Astrocyte of the cerebellum (primary cell): ENCODE measurements around the gene MYZAP.

Experiments
- DNase-seq: peaks from one replicate; pipeline ENCODE4 v3.0.0-alpha.2; 2011; ENCODE audit warnings: low read depth
- H3K4me3 ChIP-seq: 2 replicates; pipeline ENCODE4 v1.5.1; 2011; ENCODE audit warnings: mild to moderate bottlenecking, low read depth, low read length, moderate library complexity
- in situ Hi-C: cut with HindIII; loops from 2 replicates; pipeline ENCODE4 v1.10.0; 2017; ENCODE audit warnings: low sequenced_read_pairs
- TF ChIP-seq, protein P1 (sequence below): IDR thresholded peaks from 2 replicates; pipeline ENCODE4 v1.5.1; 2012; ENCODE audit warnings: low read length, low read depth, moderate library complexity, mild to moderate bottlenecking; ENCODE audit errors: missing control alignments

The MYZAP gene

DNA sequence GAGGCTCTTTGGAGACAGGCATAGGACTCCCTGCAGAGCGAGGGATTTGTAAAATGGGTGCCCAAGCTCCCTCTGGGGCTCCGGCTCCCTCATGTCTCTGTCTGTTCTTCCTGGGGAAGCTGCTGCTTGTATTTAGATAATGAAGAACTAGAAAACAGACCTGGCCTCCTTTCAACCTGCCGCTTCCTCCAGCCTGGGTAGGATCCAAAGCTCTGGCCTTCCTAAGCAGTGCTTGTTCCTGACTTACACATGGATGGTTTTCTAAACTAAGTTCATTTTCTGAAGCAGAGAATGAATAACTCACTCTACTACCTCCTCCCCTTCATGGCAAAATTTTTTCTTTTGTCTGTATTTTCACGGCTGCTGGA lies 36.9 kb upstream of the MYZAP start:
- in situ Hi-C loops, result no loop called here
- DNase-seq, result no peak
- no peak overlapping the region for H3K4me3 ChIP-seq
- TF ChIP-seq, protein P1, sequence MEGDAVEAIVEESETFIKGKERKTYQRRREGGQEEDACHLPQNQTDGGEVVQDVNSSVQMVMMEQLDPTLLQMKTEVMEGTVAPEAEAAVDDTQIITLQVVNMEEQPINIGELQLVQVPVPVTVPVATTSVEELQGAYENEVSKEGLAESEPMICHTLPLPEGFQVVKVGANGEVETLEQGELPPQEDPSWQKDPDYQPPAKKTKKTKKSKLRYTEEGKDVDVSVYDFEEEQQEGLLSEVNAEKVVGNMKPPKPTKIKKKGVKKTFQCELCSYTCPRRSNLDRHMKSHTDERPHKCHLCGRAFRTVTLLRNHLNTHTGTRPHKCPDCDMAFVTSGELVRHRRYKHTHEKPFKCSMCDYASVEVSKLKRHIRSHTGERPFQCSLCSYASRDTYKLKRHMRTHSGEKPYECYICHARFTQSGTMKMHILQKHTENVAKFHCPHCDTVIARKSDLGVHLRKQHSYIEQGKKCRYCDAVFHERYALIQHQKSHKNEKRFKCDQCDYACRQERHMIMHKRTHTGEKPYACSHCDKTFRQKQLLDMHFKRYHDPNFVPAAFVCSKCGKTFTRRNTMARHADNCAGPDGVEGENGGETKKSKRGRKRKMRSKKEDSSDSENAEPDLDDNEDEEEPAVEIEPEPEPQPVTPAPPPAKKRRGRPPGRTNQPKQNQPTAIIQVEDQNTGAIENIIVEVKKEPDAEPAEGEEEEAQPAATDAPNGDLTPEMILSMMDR, result no peak

DNA sequence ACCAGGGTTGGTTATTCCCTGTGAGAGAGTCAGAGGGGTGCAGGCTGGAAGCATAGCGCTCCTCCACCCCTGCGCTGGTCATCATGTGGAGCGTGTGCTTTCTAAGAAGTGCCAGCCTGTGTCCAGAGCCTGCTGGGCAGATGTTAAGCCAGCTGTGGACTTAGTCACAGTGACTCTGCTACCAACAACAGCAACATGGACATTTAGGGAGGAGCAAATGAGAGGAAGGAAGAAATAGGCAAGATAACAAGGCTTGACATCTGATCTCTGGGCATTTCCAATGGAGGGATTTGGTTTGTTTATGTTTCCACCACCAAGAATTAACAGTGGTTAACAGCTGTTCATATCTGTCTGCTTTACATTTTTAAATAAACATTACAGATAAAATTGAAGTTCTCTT lies 36.4 kb upstream of the MYZAP start:
- no peak for DNase-seq
- no peak overlapping the region for H3K4me3 ChIP-seq
- TF ChIP-seq, protein P1, result no peak
- in situ Hi-C loops, result no loop called here

DNA sequence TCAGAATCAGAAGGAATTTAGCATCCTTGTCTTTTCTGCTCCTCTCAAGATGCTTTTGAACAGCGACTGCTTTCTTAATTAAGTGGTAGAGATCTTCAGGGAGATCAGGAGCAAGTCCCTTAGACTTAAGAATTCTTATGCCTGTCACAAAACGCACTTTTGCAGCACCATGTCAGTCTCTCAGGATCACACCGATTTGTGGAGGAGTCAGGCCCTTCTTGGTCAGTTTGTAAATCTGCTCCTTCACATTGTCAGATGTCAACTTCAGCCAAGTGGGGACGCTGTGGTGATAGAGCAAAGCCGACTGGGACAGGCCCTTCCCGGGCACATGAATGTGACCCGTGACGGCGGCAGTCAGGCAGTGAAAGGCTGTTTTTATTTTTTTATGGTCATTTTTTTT lies 35.7 kb upstream of the MYZAP start:
- DNase-seq, result no peak
- no peak overlapping the region for H3K4me3 ChIP-seq
- in situ Hi-C loops, result no loop called here
- TF ChIP-seq, protein P1, result no peak

DNA sequence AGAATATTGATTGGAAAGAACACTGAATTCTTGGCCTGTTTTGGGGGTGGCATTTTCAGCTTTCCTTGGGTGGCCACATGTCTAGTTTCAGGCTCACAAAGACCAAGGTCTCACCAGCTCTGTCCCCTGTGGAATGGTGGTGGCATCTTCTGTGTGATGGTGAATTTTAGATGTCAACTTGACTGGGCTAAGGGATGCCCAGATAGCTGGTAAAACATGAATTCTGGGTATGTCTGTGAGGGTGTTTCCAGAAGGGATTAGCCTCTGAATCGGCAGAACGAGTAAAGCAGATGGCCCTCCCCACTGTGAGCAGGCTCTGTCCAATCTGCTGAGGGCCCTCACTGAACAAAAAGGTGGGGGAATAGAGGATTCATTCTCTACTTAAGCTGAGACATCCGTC lies 34.4 kb upstream of the MYZAP start:
- DNase-seq, result no peak
- in situ Hi-C loops, result no loop called here
- H3K4me3 ChIP-seq, result no peak overlapping the region
- TF ChIP-seq, protein P1, result no peak

DNA sequence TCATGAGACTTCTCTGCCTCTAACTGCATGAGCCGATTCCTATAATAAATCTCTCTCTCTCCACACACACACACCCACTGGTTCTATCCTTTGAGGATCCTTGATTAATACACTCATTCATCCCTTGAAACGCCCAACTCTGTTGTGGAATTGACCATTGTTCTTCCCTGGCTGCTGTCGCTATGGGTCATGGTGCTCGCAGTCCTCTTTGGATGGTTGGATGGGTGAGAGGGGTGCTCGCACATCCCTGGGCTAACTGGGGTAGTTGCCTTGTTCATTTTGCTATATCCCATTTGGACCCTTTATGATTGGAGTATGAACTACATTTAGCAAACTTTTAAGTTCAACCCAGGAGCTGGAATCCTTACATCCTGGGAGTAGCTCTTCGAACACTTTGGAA lies 33.9 kb upstream of the MYZAP start:
- in situ Hi-C loops, result no loop called here
- H3K4me3 ChIP-seq, result no peak overlapping the region
- TF ChIP-seq, protein P1, result no peak
- DNase-seq, result no peak

DNA sequence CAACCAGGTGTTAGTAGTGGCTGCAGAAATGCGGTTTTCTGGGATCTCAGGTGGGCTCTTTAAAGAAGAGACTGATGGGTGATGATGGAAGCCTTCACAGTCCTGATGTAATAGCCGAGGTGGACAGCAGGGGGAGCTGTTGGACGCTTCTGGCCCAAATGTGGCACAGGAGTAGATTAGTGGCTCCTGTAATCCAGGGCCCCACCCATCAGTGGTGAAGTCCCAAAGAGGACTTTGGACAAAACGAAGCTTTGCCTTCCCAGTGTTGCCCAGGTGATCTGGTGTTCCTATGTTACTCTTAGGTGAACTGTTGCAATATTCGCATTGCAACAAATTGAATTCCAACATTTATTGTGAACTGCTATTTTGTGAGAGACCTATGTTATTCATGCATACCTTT lies 31.8 kb upstream of the MYZAP start:
- DNase-seq, result no peak
- TF ChIP-seq, protein P1, result peak; percentile 87
- in situ Hi-C loops, result no loop called here
- H3K4me3 ChIP-seq, result no peak overlapping the region
